Measurements from ENCODE around the gene STK4.

DNA sequence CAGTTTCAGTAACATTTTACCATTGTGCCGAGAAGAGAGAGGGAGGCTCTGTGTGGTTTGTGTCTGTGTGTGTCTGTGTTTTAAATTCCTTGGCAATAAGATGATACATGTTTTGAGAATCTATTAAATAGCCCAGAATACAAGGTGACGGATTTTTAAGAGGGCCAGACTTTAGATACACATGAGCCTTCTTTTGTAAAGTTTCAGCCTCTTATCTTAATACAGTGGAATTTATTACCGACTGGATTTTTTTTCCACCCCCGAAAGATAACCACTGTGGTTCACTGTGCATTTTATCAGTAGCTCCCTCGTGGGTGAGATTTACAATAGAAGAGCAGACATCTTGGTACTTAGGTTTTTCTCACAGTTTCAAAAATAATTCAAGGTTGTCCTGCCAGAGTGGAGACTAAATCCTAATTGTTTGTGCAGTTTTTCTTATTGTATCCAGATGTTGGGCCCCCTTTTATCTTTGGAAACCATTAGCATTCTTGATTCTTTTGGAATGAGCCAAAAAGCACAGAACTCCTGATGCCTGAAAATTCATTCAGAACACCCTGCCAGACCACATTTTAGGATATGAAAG, 49.9 kb downstream of the STK4 start:
- TF ChIP-seq, protein P1, sequence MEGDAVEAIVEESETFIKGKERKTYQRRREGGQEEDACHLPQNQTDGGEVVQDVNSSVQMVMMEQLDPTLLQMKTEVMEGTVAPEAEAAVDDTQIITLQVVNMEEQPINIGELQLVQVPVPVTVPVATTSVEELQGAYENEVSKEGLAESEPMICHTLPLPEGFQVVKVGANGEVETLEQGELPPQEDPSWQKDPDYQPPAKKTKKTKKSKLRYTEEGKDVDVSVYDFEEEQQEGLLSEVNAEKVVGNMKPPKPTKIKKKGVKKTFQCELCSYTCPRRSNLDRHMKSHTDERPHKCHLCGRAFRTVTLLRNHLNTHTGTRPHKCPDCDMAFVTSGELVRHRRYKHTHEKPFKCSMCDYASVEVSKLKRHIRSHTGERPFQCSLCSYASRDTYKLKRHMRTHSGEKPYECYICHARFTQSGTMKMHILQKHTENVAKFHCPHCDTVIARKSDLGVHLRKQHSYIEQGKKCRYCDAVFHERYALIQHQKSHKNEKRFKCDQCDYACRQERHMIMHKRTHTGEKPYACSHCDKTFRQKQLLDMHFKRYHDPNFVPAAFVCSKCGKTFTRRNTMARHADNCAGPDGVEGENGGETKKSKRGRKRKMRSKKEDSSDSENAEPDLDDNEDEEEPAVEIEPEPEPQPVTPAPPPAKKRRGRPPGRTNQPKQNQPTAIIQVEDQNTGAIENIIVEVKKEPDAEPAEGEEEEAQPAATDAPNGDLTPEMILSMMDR (IDR thresholded peaks at IDR 0.05) = no peak
- TF ChIP-seq EP300 (IDR thresholded peaks at IDR 0.05) (no peak), POLR2AphosphoS5 (IDR thresholded peaks at IDR 0.05) (no peak), POLR2A (IDR thresholded peaks at IDR 0.05) (no peak)

All from suprapubic skin (tissue), 4 donors.